Esophagus squamous epithelium (tissue), 4 donors: ENCODE results near the gene APOC1.

Source experiments
- CTCF ChIP-seq, 6 experiments: fragments of 450-650 bp in 4 of 6; fragments of 200-600 bp in 2 of 6; sonication (generic) in 2 of 6; IDR thresholded peaks; one replicate each; pipeline ENCODE4 v1.5.1; 2016 to 2019; ENCODE audit warnings: antibody characterized with exemption in 6 of 6, mild to moderate bottlenecking in 4 of 6, moderate library complexity in 4 of 6
- POLR2A ChIP-seq, 4 donors: fragments of 450-650 bp; IDR thresholded peaks; one replicate each; pipeline ENCODE4 v1.6.1; 2017; ENCODE audit warnings: antibody characterized with exemption in 4 of 4, mild to moderate bottlenecking in 4 of 4, moderate library complexity in 3 of 4

DNA sequence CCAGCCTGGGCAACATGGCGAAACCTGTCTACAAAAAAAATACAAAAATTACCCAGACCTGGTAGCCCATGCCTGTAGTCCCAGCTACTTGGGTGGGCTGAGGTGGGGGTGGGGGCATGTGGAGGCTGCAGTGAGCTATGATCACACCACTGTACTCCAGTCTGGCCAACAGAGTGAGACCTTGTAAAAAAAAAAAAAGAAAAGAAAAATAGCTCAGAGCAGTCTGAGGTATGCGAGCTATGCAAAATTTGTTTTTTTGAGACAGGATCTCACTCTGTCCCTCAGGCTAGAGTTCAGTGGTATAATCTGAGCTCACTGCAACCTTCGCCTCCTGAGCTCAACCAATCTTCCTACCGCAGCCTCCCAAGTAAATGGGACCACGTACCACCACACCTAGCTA, 30.5 kb upstream of the APOC1 start:
- no peak for TF ChIP-seq CTCF (IDR thresholded peaks at IDR 0.05)
- no peak for TF ChIP-seq POLR2A (IDR thresholded peaks at IDR 0.05)
